Retina (tissue), 1 donor: ENCODE measurements around the gene ZNF536.

ENCODE experiments used
- DNase-seq: peaks from one replicate; pipeline ENCODE4 v3.0.0-alpha.2; 2016

The ZNF536 gene

DNA sequence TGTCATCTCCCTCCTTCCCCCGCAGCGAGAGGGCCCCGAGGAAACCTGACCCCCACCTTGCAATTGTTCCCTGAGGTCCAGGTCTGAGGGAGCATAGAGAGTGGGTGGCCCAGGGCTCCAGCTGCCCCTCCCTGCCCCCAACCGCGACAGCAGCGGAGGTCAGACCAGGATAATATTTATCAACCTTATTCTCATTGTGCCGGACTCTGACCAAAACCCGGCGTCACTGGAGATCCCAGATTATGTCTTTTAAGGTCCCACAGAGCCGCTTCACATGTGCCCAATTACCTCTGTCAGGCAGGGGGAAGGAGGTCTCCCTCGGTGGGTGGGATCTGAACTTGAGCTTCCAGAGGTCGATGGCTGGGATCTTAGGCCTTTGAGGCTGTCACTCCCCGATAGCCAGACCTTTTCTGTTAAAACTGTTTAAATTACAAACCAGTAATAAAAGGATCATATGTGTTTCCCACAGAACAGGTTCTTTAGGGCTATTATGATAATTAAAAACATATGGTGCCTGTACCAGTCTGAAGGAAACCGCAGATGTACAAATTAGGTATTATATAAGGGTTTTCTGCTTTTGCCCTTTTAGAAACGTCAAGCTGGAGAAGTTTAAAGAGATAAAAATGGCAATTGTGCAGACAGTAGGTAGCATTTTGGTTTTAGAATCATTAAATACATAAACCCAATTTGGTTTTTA, 195.5 kb downstream of the ZNF536 start:
- DNase-seq: peak; percentile 40

DNA sequence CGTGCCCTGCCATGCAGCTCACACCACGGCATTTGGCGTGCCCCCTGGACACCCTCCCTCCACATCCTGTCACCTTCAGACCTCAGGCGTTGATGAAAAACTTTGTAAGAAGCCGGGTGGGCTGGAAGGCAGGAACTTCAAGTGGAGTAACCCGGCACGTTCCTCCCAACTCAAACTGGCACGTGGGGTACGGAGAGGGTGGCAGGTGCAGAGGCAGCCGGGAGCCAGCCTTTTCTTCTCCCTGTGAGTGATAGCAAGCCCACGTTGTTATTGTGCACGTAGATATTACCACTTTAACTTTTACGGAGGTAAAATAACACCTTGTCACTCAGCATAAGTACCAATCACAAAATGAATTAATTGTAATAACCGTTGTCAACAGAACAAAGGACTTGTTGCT, 198.0 kb downstream of the ZNF536 start:
- DNase-seq: no peak

DNA sequence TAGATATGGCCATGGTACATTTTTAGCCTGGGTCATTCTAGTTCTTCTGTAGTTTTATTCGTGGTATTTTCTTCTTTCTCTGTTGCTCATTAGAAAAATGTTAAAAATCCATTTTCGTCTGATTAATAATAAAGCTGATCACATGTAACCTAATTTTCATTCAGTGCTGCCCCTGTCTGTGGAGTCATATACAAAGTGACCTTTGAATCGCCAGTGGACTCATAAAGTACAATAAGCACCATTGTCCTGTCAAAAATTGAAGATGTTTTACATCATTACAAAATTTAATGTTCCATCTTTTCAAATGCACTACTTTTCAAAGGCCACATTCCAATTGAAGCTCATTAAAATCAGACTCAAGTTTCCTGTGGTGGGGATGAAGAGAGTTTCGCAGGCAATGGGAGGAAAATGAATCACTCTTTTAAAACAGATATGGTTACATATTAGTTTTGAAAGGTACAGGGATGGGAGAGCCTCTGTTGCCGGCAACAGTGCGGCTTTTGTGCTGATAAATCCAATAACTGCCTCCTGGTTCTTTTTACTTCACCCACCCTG, 205.4 kb downstream of the ZNF536 start:
- no peak for DNase-seq

DNA sequence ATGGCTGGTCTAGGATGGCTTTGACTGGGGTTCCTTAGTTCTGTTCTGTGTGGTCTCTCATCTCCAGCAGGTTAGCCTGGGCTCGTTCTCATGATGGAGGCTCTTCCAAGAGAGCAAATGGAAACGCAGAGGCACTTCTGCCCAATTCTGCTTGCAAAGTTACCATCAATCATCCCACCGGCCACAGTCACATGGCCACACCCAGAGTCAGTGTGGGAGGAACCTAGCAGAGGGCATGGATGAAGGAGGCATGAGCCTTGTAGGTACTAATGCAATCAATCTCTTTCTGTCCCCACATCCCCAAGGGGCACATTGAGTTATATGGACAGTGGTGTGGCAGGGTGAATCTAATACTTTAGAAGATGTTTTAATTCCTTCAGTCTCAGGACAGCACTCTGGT, 207.2 kb downstream of the ZNF536 start:
- DNase-seq: no peak

- no peak for DNase-seq
Measured at GRCh38 chr19:30580673-30581072, 208.5 kb downstream of the ZNF536 start.

- DNase-seq: no peak
Measured at GRCh38 chr19:30584090-30584489, 211.9 kb downstream of the ZNF536 start.

- DNase-seq: no peak
Measured at GRCh38 chr19:30587869-30588268, 215.7 kb downstream of the ZNF536 start.

DNA sequence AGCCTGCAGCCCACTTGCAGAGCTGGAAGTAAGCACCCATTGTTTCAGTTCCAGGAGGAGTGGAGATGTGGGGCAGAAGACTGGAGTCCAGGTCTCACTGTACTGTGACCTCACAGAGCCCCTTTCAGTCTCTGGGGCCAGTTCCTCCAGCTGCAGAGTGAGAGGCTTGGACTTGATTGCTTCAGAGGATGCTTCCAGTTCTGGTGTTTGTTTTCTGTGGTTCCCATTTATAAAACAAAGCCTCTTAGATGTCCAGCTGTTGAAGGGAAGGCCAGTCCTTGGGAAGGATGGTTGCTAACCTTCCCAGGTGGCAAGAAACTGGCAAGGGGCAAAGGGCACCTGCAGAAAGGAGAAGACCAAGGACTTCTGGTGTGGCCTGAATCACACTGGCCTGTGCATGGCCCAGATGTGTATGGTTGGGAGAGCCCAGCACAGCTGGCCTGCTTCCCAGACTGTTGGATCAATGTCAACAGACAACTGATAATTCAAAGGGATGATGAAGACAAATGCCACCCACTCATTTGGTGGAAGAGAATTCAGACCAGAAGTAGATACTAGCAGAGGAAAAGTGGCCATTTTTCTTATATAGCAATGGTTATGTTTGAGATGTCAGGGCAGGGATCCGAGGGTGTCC, 218.5 kb downstream of the ZNF536 start:
- DNase-seq: no peak

GRCh38 chr19:30593356-30593755, 221.2 kb downstream of the ZNF536 start:
- no peak for DNase-seq

DNA sequence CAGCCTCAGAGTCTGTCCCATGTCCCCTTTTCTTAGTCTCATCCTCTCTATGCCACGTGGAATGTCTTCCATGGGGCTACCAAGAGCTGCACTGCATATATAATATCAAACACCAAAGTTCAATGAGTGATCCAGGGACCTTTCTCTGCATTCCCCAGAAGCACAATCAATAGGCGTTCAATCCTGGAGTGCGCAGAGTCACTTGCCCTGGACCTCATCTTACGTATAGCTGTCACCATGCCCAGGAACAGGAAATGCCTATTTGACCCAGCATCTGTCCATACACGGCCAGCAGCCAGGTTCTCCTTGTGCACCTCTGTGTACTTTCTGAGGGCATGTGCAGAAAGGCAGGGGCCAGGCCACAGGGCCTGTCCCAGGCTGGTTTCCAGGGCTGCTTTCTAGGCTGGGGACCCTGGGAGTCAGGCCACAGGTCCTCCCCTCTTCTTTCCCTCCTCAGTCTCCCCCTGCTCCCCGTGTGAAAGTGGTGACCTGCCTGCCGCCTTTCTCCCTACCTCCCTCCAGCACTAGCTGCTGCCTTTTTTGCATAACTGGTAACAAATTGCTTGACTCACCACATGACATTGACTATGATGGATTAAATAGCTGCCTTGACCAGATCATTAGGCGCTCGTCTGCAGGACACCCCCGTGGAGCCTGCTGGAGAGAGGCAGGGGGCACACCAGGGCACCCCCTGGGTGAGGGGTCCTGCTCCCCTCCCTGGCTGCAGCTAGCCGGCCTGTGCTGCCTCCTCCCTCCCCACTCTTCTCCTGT, 222.0 kb downstream of the ZNF536 start:
- peak; percentile 65 for DNase-seq

GRCh38 chr19:30596268-30596667, 224.1 kb downstream of the ZNF536 start:
- DNase-seq: no peak

DNA sequence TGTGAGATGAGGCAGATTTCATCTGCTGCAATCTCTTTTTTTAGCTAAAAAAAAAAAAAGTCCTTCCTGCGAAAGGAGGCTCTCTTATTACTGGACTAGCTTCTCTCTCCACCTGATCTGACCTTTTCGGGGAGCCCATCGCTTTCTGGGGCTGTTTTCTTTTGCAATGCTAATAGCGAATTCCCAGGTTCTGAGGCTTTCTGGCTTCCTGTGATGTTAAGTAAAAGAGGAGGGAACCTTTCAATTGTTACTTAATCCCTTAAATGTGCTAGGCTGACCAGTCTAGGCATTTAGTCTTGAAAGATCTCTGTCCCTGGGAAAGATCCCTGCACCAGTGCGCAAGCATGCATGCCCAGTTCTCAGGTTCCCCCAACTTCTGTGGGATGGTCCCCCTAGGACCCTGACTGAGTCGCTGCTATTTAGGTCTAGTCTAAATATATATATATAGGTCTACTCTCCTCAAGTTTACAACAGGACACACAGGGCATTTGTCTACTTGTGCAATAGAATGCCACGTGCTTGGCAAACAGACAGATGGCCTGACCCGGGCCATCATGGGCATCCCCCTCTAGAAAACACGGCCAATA, 224.7 kb downstream of the ZNF536 start:
- DNase-seq: no peak

- DNase-seq: no peak
Measured at GRCh38 chr19:30598688-30599087, 226.5 kb downstream of the ZNF536 start.

DNA sequence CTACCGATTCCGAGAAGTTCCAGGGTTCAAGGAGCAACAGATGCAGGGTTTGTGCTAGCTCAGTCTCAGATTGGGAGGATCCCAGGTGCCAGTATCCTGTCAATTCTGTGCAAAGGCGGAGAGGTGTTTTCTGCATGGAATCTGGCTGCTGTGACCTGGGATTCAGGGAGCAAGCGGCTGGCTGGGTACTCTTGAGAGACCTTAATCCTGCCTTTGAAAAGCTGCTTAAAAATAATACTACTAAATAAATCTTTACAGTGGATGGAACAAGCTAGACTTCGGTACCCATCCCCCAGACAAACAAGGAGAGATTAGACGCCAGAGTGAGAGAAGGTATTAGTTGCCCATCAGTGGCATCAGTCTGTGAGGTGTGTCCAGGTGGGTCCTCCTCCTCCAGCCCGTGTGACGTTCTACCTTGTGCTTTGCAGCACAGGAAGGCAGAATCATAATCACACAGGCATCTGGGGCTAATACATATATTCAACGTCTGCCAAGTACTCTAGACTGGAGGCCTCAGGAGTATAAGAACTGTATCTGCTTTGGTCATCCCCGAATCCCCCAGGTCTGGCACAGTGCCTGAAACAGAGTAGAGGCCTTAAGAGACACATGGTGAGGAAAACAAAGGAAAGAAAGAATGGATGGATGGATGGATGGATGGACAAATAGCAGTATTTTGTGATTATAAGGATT, 230.6 kb downstream of the ZNF536 start:
- no peak for DNase-seq

GRCh38 chr19:30604657-30605056, 232.5 kb downstream of the ZNF536 start:
- no peak for DNase-seq

DNA sequence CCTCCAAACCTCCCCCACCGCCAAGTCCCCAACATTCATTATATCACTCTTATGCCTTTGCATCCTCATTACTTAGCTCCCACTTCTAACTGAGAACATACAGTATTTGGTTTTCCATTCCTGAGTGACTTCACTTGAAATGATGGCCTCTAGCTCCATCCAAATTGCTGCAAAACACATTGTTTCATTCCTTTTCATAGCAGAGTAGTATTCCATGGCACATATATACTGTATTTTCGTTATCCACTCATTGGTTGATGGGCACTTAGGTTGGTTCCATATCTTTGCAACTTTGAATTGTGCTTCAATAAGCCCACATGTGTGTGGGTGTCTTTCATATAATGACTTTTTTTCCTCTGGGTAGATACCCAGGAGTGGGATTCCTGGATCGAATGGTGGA, 233.1 kb downstream of the ZNF536 start:
- no peak for DNase-seq

DNA sequence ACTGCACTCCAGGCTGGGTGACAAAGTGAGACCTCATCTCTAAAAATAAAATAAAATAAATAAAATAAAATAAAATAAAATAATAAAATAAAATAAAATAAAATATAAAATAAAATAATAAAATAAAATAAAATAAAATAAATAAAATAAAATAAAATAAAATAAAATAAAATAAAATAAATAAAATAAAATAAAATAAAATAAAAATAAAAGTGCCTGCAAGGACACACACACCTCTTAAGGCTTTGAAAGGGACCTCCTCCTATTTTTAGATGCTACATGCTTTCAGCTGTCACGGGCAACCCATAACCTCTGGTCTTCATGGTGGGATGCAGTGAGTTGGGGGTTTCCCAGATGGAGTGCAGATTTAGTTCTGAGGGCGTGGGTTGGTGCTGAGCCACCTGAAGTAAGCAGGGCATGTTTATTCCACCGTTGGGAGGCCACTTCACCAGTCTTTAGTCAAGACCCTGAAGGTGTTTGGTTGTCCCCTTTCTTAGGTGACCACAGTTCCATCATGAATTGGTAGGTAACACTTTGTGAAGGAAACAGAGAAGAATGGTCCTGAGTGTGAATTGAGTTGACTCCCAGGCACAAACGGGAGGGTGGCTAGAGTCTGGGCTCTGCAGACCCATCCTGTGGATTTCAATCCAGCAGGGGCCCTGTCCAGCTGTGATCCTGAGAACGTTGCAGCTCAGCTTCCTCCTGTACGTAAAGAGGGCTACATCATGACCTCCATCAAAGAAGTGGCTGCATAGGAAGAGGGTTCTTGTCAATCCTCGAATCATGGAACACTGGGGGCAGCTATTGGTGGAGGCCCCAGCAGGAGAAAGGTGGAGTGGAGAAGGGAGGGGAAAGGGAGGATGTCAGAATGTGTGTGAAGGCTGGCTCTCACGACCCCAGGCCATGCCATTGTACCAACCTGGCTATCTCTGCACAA, 234.2 kb downstream of the ZNF536 start:
- DNase-seq: no peak
